Breast epithelium (tissue), 4 donors: ENCODE results near the gene RPL39L. TPM values are rescaled to one million over a fixed set of nuclear protein-coding genes. Genes with fewer than 3 reads are reported as not detected.

Experiments
- DNase-seq, 2 donors: peaks; one replicate each; pipeline ENCODE4 v3.0.0-alpha.2; 2019; ENCODE audit warnings: low spot score in 2 of 2
- H3K27ac ChIP-seq, 2 donors: fragments of 200-600 bp; sonication (generic) in 1 of 2; one replicate each; pipeline ENCODE4 v1.5.1; 2016 to 2019; ENCODE audit warnings: mild to moderate bottlenecking in 1 of 2
- H3K27me3 ChIP-seq, 2 donors: fragments of 200-600 bp; sonication (generic) in 1 of 2; one replicate each; pipeline versions ENCODE4 v1.5.1 to v1.6.0; 2017 to 2019; ENCODE audit warnings: control low read depth in 1 of 2, mild to moderate bottlenecking in 1 of 2
- H3K36me3 ChIP-seq: fragments of 200-600 bp; one replicate; pipeline ENCODE4 v1.5.1; 2019
- H3K4me1 ChIP-seq, 2 donors: fragments of 200-600 bp; sonication (generic); one replicate each; pipeline ENCODE4 v1.5.1; 2016 to 2019; ENCODE audit warnings: control low read depth in 1 of 2
- H3K4me3 ChIP-seq, 3 donors: fragments of 200-600 bp; sonication (generic); 1 replicate in 2 of 3; 2 replicates in 1 of 3; pipeline ENCODE4 v1.5.1; 2016 to 2019; ENCODE audit warnings: mild to moderate bottlenecking in 3 of 3, moderate library complexity in 2 of 3
- H3K9me3 ChIP-seq, 2 donors: fragments of 200-600 bp; sonication (generic) in 1 of 2; one replicate each; pipeline ENCODE4 v1.5.1; 2016 to 2019; ENCODE audit warnings: control low read depth in 1 of 2
- CTCF ChIP-seq, 3 donors: fragments of 450-650 bp; IDR thresholded peaks; one replicate each; pipeline ENCODE4 v1.5.1; 2016 to 2017; ENCODE audit warnings: antibody characterized with exemption in 3 of 3, mild to moderate bottlenecking in 3 of 3, moderate library complexity in 3 of 3
- POLR2A ChIP-seq: fragments of 450-650 bp; IDR thresholded peaks from one replicate; pipeline ENCODE4 v1.6.1; 2016; ENCODE audit warnings: antibody characterized with exemption, mild to moderate bottlenecking, moderate library complexity
- POLR2AphosphoS5 ChIP-seq, 3 donors: sonication (generic); formaldehyde crosslinking; IDR thresholded peaks; one replicate each; pipeline ENCODE4 v1.6.1; 2017; ENCODE audit warnings: antibody characterized with exemption in 3 of 3
- intact Hi-C: fragments of 100-400 bp; cut with DNase I; formaldehyde crosslinking; loops from one replicate; pipeline ENCODE4 v1.15.1; 2023; ENCODE audit warnings: low total_unique reads
- total RNA-seq, 3 donors: library from RNA; depleted of rRNA; stranded (reverse); fragments of >200 nt; gene quantifications; one replicate each; pipeline ENCODE4 v1.1.0, GENCODE V29; 2016

RPL39L gene
- total RNA-seq, 3 donors from 2014 or later: 5.4 to 15.4 (median 14.6) TPM

- intact Hi-C loops: no loop called here
- no peaks in the 10 kb centered on the region for H3K36me3 ChIP-seq
- peak overlapping the region in 1 of 3 donors; percentile 31 for H3K4me3 ChIP-seq
- peak overlapping the region in 1 of 2 donors; percentile 6 for H3K27ac ChIP-seq
- no peak for DNase-seq
- no peaks in the 10 kb centered on the region for H3K4me1 ChIP-seq
- TF ChIP-seq POLR2A (no peak), CTCF (IDR thresholded peaks at IDR 0.05) (no peak), POLR2AphosphoS5 (IDR thresholded peaks at IDR 0.05) (no peak)
- no peaks in the 10 kb centered on the region for H3K27me3 ChIP-seq
- H3K9me3 ChIP-seq: no peaks in the 10 kb centered on the region
Observed at GRCh38 chr3:187104933-187105332, 34.4 kb downstream of the RPL39L start.

GRCh38 chr3:187104342-187104741, 35.0 kb downstream of the RPL39L start:
- TF ChIP-seq CTCF (IDR thresholded peaks at IDR 0.05) (no peak), POLR2AphosphoS5 (IDR thresholded peaks at IDR 0.05) (no peak), POLR2A (no peak)
- intact Hi-C loops: no loop called here
- Histone ChIP-seq H3K27me3 (no peaks in the 10 kb centered on the region), H3K27ac (peak overlapping the region in 1 of 2 donors; percentile 6), H3K9me3 (no peaks in the 10 kb centered on the region), H3K4me3 (no peak overlapping the region), H3K4me1 (no peaks in the 10 kb centered on the region), H3K36me3 (no peaks in the 10 kb centered on the region)
- no peak for DNase-seq

- Histone ChIP-seq H3K4me3 (no peak overlapping the region), H3K27me3 (no peaks in the 10 kb centered on the region), H3K27ac (no peak overlapping the region), H3K4me1 (no peaks in the 10 kb centered on the region), H3K9me3 (peaks cover 0 to 7% of the 10 kb centered on the region in 2 donors), H3K36me3 (no peaks in the 10 kb centered on the region)
- TF ChIP-seq POLR2A (no peak), POLR2AphosphoS5 (IDR thresholded peaks at IDR 0.05) (no peak)
- DNase-seq: no peak
- intact Hi-C loops: no loop called here
Observed at GRCh38 chr3:187103251-187103650, 36.0 kb downstream of the RPL39L start.

GRCh38 chr3:187102073-187102634, 37.1 kb downstream of the RPL39L start:
- no peaks in the 10 kb centered on the region for H3K27me3 ChIP-seq
- no peak for TF ChIP-seq CTCF (IDR thresholded peaks at IDR 0.05)
- TF ChIP-seq POLR2AphosphoS5 (IDR thresholded peaks at IDR 0.05): no peak
- no peak for TF ChIP-seq POLR2A
- peak overlapping the region; percentile 48 to 75 for H3K27ac ChIP-seq
- DNase-seq: no peak
- H3K4me1 ChIP-seq: no peaks in the 10 kb centered on the region
- no peaks in the 10 kb centered on the region for H3K36me3 ChIP-seq
- intact Hi-C loops: no loop called here
- H3K4me3 ChIP-seq: peak overlapping the region; percentile 23 to 57 (median 39)
- peaks cover 0 to 7% of the 10 kb centered on the region in 2 donors for H3K9me3 ChIP-seq

- Histone ChIP-seq H3K27me3 (no peaks in the 10 kb centered on the region), H3K4me3 (peak overlapping the region; percentile 23 to 57 (median 39)), H3K27ac (peak overlapping the region; percentile 48 to 75), H3K9me3 (peaks cover 0 to 7% of the 10 kb centered on the region in 2 donors), H3K36me3 (no peaks in the 10 kb centered on the region), H3K4me1 (no peaks in the 10 kb centered on the region)
- peak; percentile 39 to 62 for DNase-seq
- intact Hi-C loops: no loop called here
- TF ChIP-seq POLR2A (no peak), CTCF (IDR thresholded peaks at IDR 0.05) (no peak), POLR2AphosphoS5 (IDR thresholded peaks at IDR 0.05) (peak in 1 of 3 donors; percentile 35)
Observed at GRCh38 chr3:187101184-187102072, 37.9 kb downstream of the RPL39L start.
